Hepatocyte (in vitro differentiated cells): ENCODE results near the gene MSANTD2. TPM values are rescaled to one million over a fixed set of nuclear protein-coding genes. Genes with fewer than 3 reads are reported as not detected.
A peak's percentile ranks its signal among the peaks of the same experiment; 100 is the strongest.

Experiments used
- DNase-seq: peaks from one replicate; pipeline ENCODE4 v3.0.0-alpha.2; 2016; ENCODE audit warnings: low spot score
- H2AFZ ChIP-seq: fragments of 200-600 bp; sonication (generic); 2 replicates; pipeline ENCODE4 v1.6.0; 2016; ENCODE audit warnings: antibody characterized with exemption, mild to moderate bottlenecking
- H3K27ac ChIP-seq: fragments of 200-600 bp; sonication (generic); 2 replicates; pipeline ENCODE4 v1.5.1; 2016; ENCODE audit warnings: mild to moderate bottlenecking
- H3K27me3 ChIP-seq: fragments of 200-600 bp; sonication (generic); 2 replicates; pipeline ENCODE4 v1.6.1; 2016
- H3K36me3 ChIP-seq: fragments of 200-600 bp; sonication (generic); replicated peaks from 2 replicates; pipeline ENCODE4 v1.5.1; 2016; ENCODE audit warnings: low read depth; ENCODE audit not compliant: insufficient read depth
- H3K4me1 ChIP-seq: fragments of 200-600 bp; sonication (generic); 2 replicates; pipeline ENCODE4 v1.5.1; 2016; ENCODE audit warnings: mild to moderate bottlenecking, moderate library complexity; ENCODE audit not compliant: insufficient read depth
- H3K4me2 ChIP-seq: fragments of 200-600 bp; sonication (generic); 2 replicates; pipeline ENCODE4 v1.6.0; 2016
- H3K4me3 ChIP-seq: fragments of 200-600 bp; sonication (generic); 2 replicates; pipeline ENCODE4 v1.5.1; 2016; ENCODE audit warnings: mild to moderate bottlenecking
- H3K79me2 ChIP-seq: fragments of 200-600 bp; sonication (generic); 2 replicates; pipeline ENCODE4 v1.6.0; 2017; ENCODE audit warnings: mild to moderate bottlenecking
- H3K9me2 ChIP-seq: fragments of 200-600 bp; sonication (generic); replicated peaks from 2 replicates; pipeline ENCODE4 v1.6.0; 2017; ENCODE audit warnings: mild to moderate bottlenecking; ENCODE audit not compliant: insufficient read depth
- H3K9me3 ChIP-seq: fragments of 200-600 bp; sonication (generic); 2 replicates; pipeline ENCODE4 v1.5.1; 2016; ENCODE audit warnings: low read depth, mild to moderate bottlenecking
- H4K20me1 ChIP-seq: fragments of 200-600 bp; sonication (generic); 2 replicates; pipeline ENCODE4 v1.6.0; 2016; ENCODE audit warnings: mild to moderate bottlenecking; ENCODE audit not compliant: insufficient read depth, poor library complexity, severe bottlenecking
- CTCF ChIP-seq: fragments of 200-600 bp; sonication (generic); IDR thresholded peaks from 2 replicates; pipeline ENCODE4 v1.5.1; 2016; ENCODE audit warnings: antibody characterized with exemption, mild to moderate bottlenecking; ENCODE audit not compliant: poor library complexity
- EZH2 ChIP-seq: fragments of 200-600 bp; sonication (generic); IDR thresholded peaks from 2 replicates; pipeline ENCODE4 v1.6.1; 2016; ENCODE audit warnings: antibody characterized with exemption, mild to moderate bottlenecking, borderline replicate concordance
- EZH2phosphoT487 ChIP-seq: fragments of 200-600 bp; sonication (generic); IDR thresholded peaks from one replicate; pipeline ENCODE4 v1.6.1; 2018; ENCODE audit warnings: antibody characterized with exemption, mild to moderate bottlenecking, low read depth, moderate library complexity; ENCODE audit not compliant: unreplicated experiment, severe bottlenecking
- WGBS: methylation state at CpG from one replicate; pipeline ENCODE4 v1.1.6; 2016; ENCODE audit warnings: low lambda C conversion rate; ENCODE audit errors: missing lambda C conversion rate; 5-methylcytosine and 5-hydroxymethylcytosine counted together
- polyA plus RNA-seq: library from polyadenylated mRNA; unstranded; fragments of >200 nt; fragmentation: Nextera tagmentation; extraction: Ambion mirVana; gene quantifications from 2 replicates; pipeline ENCODE4 v1.2.1, GENCODE V29; 2016
- total RNA-seq: library from RNA; depleted of rRNA; stranded (reverse); fragments of >200 nt; gene quantifications from 2 replicates; pipeline ENCODE4 v1.2.3, GENCODE V29; 2014

Gene MSANTD2
- total and polyA plus RNA-seq, 2 experiments from 2014 or later: 11.2 to 18.3 TPM

DNA sequence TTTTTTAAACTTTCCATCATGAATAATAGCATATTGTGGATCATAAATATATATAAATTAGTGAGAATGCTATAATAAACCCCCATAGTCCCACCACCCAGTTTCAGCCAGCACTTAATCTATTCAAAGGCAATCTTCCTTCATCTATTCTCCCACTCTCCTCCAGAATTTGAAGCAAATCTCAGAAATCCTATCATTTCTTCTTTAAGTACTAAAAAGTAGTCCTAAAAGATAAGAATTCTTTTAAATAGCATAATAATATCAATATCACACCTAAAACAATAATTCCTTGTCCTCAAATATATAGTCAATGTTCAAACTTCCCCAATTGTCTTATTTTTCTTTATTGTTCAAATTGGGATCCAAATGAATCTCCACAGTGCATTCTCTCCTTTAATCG lies 40.5 kb upstream of the MSANTD2 start:
- WGBS: 81% methylated on average over 1 of the region's 1 CpG
- Histone ChIP-seq H3K27me3 (peaks cover 80% of the 10 kb centered on the region), H3K4me2 (no peak overlapping the region), H3K4me1 (peaks cover 22% of the 10 kb centered on the region), H3K27ac (no peak overlapping the region), H3K9me2 (no peaks in the 10 kb centered on the region), H3K79me2 (no peaks in the 10 kb centered on the region), H3K9me3 (no peaks in the 10 kb centered on the region), H3K4me3 (no peak overlapping the region), H3K36me3 (no peaks in the 10 kb centered on the region), H2AFZ (no peak overlapping the region), H4K20me1 (no peaks in the 10 kb centered on the region)
- DNase-seq: no peak
- TF ChIP-seq EZH2phosphoT487: no peak
- TF ChIP-seq EZH2: no peak
- TF ChIP-seq CTCF: no peak

- 5% methylated on average over 20 of the region's 20 CpGs for WGBS
- TF ChIP-seq EZH2: no peak
- TF ChIP-seq CTCF: no peak
- no peak for TF ChIP-seq EZH2phosphoT487
Measured at GRCh38 chr11:124839972-124840621, 39.9 kb upstream of the MSANTD2 start.

DNA sequence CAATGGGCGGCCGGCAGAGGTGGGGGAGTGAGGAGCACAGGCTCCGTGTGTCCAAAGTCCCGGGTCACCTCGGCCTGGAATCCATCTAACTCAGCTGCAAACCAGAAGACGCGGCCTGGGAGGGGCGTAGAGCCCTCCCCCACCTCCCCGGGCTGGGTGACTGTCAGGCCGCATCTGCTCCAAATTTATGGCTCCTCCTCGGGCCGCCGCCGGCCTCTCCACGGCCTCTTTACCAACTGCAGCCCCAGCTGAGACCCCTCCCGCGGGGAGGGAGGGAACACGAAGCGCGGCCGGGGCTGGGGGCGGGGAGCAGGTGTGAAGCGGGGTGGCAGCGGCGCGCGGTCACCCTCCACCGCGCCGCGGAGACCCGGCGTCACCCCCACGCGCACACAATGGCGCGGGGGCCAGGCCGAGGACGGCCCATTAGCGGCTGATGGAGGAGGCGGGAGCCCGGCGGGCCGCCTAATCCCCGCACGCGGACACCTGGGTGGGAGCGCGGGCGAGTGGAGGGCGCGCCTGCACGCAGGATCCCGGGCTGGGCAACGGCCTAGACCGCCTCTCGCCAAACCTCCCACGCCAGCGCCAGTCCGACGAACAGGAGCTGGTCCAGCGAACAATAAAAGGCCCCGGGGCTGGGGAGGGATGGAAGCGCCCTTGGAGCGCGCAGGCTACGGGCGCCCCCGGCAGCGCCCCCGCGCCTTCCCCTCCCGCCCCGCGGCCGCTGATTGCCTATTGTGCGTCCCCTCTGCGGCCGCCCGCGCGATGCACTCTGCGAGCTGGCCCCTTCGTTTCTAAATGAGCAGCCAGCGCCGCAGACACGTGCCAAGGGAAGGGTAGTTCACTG lies 39.1 kb upstream of the MSANTD2 start:
- H3K9me2 ChIP-seq: no peaks in the 10 kb centered on the region
- H2AFZ ChIP-seq: peak overlapping the region; percentile 38
- H3K27me3 ChIP-seq: peaks cover 67% of the 10 kb centered on the region
- H3K36me3 ChIP-seq: no peaks in the 10 kb centered on the region
- peak overlapping the region; percentile 97 for H3K4me2 ChIP-seq
- peaks cover 22% of the 10 kb centered on the region for H3K4me1 ChIP-seq
- H3K79me2 ChIP-seq: no peaks in the 10 kb centered on the region
- H3K9me3 ChIP-seq: no peaks in the 10 kb centered on the region
- peak overlapping the region; percentile 40 for H3K4me3 ChIP-seq
- TF ChIP-seq EZH2phosphoT487 (peak; percentile 12), CTCF (no peak), EZH2 (peak; percentile 92)
- no peak overlapping the region for H3K27ac ChIP-seq
- no peaks in the 10 kb centered on the region for H4K20me1 ChIP-seq
- 2% methylated on average over 52 of the region's 87 CpGs for WGBS
- peak; percentile 23 for DNase-seq

More at GRCh38 chr11:124839972-124840621, 39.9 kb upstream of the MSANTD2 start:
- peaks cover 22% of the 10 kb centered on the region for H3K4me1 ChIP-seq
- H3K4me2 ChIP-seq: peak overlapping the region; percentile 97
- no peaks in the 10 kb centered on the region for H3K9me3 ChIP-seq
- H3K27me3 ChIP-seq: peaks cover 75% of the 10 kb centered on the region
- H2AFZ ChIP-seq: peak overlapping the region; percentile 38
- H3K79me2 ChIP-seq: no peaks in the 10 kb centered on the region
- H3K9me2 ChIP-seq: no peaks in the 10 kb centered on the region
- H3K4me3 ChIP-seq: peak overlapping the region; percentile 40
- H3K36me3 ChIP-seq: no peaks in the 10 kb centered on the region
- no peaks in the 10 kb centered on the region for H4K20me1 ChIP-seq
- DNase-seq: no peak
- no peak overlapping the region for H3K27ac ChIP-seq
